ENCODE measurements around the gene STK11IP. TPM values are rescaled to one million over a fixed set of nuclear protein-coding genes. Genes with fewer than 3 reads are reported as not detected.

The STK11IP gene
- polyA plus RNA-seq, 1 donor from 2014 or later = 54.9 TPM

DNA sequence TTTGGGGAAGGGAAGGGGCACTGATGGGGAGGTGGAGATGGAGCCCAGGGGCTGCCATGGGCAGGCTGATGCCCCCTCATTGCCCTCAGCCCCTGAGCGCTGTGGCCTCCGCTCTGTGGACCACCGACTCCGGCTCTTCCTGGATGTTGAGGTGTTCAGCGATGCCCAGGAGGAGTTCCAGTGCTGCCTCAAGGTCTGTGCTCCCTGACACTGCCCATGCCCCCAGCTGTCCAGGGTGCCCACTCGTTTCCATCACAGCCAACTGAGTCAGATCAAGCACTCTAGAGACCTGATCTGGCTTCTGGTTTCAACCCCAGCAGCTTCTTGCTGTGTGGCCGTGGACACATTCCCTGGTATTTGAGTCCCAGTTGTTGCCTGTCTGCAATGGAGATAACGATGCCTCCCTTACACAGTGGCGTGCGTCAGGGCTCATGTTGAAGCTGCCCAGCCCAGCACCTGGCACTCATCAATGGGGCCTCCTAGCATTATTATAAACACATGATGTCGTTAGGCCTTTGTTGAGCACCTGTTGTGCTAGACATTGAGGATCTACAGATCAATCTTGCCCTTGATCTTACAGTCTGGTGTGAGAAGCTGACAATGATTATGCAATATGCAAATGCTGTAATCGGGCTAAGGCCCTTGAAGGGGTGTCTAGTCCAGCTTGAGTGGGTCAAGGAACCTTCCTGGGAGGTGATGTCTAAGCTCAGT, 14.4 kb downstream of the STK11IP start (continued):
- TF ChIP-seq, protein P1, sequence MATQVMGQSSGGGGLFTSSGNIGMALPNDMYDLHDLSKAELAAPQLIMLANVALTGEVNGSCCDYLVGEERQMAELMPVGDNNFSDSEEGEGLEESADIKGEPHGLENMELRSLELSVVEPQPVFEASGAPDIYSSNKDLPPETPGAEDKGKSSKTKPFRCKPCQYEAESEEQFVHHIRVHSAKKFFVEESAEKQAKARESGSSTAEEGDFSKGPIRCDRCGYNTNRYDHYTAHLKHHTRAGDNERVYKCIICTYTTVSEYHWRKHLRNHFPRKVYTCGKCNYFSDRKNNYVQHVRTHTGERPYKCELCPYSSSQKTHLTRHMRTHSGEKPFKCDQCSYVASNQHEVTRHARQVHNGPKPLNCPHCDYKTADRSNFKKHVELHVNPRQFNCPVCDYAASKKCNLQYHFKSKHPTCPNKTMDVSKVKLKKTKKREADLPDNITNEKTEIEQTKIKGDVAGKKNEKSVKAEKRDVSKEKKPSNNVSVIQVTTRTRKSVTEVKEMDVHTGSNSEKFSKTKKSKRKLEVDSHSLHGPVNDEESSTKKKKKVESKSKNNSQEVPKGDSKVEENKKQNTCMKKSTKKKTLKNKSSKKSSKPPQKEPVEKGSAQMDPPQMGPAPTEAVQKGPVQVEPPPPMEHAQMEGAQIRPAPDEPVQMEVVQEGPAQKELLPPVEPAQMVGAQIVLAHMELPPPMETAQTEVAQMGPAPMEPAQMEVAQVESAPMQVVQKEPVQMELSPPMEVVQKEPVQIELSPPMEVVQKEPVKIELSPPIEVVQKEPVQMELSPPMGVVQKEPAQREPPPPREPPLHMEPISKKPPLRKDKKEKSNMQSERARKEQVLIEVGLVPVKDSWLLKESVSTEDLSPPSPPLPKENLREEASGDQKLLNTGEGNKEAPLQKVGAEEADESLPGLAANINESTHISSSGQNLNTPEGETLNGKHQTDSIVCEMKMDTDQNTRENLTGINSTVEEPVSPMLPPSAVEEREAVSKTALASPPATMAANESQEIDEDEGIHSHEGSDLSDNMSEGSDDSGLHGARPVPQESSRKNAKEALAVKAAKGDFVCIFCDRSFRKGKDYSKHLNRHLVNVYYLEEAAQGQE (IDR thresholded peaks at IDR 0.05; ENCODE audit: borderline replicate concordance) = no peak
- no peak for TF ChIP-seq EP300 (conservative IDR thresholded peaks at IDR 0.05; ENCODE audit: poor library complexity, severe bottlenecking)
- TF ChIP-seq MXI1 (conservative IDR thresholded peaks at IDR 0.05; ENCODE audit: poor library complexity, severe bottlenecking) = no peak
- TF ChIP-seq RAD21 (conservative IDR thresholded peaks at IDR 0.05) = no peak

DNA sequence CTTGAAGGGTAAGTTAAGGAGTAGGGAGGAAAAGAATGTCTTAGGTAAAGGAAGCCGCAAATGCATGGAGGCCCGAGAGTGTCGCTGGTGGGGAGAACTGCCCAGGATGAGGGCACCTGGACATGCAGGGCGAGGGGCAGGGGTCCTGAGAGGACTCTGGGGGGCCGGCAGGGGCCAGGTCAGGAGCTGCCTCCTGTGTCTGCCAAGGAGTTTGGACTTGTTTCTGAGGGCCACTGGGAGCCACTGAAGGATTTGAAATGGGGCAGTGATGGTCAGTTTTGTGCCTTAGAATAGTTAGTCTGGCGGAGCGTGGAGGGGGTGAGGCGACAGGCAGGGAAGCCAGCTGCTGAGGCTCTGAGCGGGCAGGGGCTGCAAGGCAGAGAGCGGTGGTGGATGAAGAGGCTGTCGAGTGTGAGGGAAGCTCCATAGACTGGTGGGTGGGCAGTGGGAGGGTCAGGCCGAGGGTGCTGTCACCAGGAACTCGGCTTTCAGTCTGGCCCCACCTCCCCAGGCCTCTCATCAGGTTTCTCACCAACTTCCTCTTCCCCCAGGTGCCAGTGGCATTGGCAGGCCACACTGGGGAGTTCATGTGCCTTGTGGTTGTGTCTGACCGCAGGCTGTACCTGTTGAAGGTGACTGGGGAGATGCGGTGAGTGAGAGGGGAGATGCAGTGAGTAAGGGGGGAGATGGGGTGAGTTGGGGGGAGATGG, 15.1 kb downstream of the STK11IP start:
- H3K36me3 ChIP-seq (ENCODE audit: insufficient read depth, low read length) = no peaks in the 10 kb centered on the region
- H3K4me3 ChIP-seq (ENCODE audit: low read length) = no peak overlapping the region
- TF ChIP-seq EP300 (conservative IDR thresholded peaks at IDR 0.05; ENCODE audit: poor library complexity, severe bottlenecking) (no peak), MXI1 (conservative IDR thresholded peaks at IDR 0.05; ENCODE audit: poor library complexity, severe bottlenecking) (no peak), SMC3 (conservative IDR thresholded peaks at IDR 0.05; ENCODE audit: poor library complexity) (no peak), POLR2AphosphoS5 (IDR thresholded peaks at IDR 0.05) (no peak), EZH2 (IDR thresholded peaks at IDR 0.05; ENCODE audit: borderline replicate concordance, insufficient read depth, low read length, poor library complexity, severe bottlenecking) (no peak), TAF1 (IDR thresholded peaks at IDR 0.05; ENCODE audit: low read depth) (no peak), RAD21 (conservative IDR thresholded peaks at IDR 0.05) (no peak)
- TF ChIP-seq, protein P1 (IDR thresholded peaks at IDR 0.05; ENCODE audit: borderline replicate concordance) = no peak
- TF ChIP-seq, protein P2, sequence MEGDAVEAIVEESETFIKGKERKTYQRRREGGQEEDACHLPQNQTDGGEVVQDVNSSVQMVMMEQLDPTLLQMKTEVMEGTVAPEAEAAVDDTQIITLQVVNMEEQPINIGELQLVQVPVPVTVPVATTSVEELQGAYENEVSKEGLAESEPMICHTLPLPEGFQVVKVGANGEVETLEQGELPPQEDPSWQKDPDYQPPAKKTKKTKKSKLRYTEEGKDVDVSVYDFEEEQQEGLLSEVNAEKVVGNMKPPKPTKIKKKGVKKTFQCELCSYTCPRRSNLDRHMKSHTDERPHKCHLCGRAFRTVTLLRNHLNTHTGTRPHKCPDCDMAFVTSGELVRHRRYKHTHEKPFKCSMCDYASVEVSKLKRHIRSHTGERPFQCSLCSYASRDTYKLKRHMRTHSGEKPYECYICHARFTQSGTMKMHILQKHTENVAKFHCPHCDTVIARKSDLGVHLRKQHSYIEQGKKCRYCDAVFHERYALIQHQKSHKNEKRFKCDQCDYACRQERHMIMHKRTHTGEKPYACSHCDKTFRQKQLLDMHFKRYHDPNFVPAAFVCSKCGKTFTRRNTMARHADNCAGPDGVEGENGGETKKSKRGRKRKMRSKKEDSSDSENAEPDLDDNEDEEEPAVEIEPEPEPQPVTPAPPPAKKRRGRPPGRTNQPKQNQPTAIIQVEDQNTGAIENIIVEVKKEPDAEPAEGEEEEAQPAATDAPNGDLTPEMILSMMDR (IDR thresholded peaks at IDR 0.05; ENCODE audit: poor library complexity, severe bottlenecking) = no peak
- no peaks in the 10 kb centered on the region for H3K9me2 ChIP-seq (ENCODE audit: insufficient read depth, low read length)
- H3K27me3 ChIP-seq (ENCODE audit: insufficient read depth, low read depth, low read length) = no peaks in the 10 kb centered on the region
- H3K79me2 ChIP-seq (replicated peaks; ENCODE audit: insufficient read depth, low read length) = no peaks in the 10 kb centered on the region
- no peaks in the 10 kb centered on the region for H3K9me3 ChIP-seq (ENCODE audit: low read length)
- H3K9ac ChIP-seq (ENCODE audit: low read length) = no peak overlapping the region
- H2AFZ ChIP-seq (ENCODE audit: low read depth, low read length) = no peak overlapping the region
- H3F3A ChIP-seq (ENCODE audit: insufficient read depth, low read length, poor library complexity, severe bottlenecking) = no peaks in the 10 kb centered on the region
- H3K27ac ChIP-seq (ENCODE audit: low read length) = no peak overlapping the region
- no peaks in the 10 kb centered on the region for H4K20me1 ChIP-seq (ENCODE audit: insufficient read depth)
- H3K4me2 ChIP-seq (ENCODE audit: low read length) = no peak overlapping the region
